Fibroblast of the aortic adventitia (primary cell): ENCODE data around the gene CSRP3. TPM values are rescaled to one million over a fixed set of nuclear protein-coding genes. Genes with fewer than 3 reads are reported as not detected.

Source experiments
- DNase-seq: peaks from one replicate; pipeline ENCODE4 v3.0.0-alpha.2; 2010; ENCODE audit warnings: low read depth
- H3K4me3 ChIP-seq: 2 replicates; pipeline ENCODE4 v1.5.1; 2011; ENCODE audit warnings: low read depth, mild to moderate bottlenecking, control low read depth, low read length, moderate library complexity
- total RNA-seq: library from RNA; depleted of rRNA; stranded (reverse); fragments of >200 nt; gene quantifications from 2 replicates; pipeline ENCODE4 v1.2.3, GENCODE V29; 2012; ENCODE audit warnings: low replicate concordance
- TF ChIP-seq, protein P1 (sequence below): IDR thresholded peaks from 2 replicates; pipeline ENCODE4 v1.5.1; 2011; ENCODE audit warnings: mild to moderate bottlenecking, low read length, control low read depth, inconsistent platforms; ENCODE audit not compliant: insufficient read depth

The CSRP3 gene
- total RNA-seq, 1 donor = 0.27 TPM

DNA sequence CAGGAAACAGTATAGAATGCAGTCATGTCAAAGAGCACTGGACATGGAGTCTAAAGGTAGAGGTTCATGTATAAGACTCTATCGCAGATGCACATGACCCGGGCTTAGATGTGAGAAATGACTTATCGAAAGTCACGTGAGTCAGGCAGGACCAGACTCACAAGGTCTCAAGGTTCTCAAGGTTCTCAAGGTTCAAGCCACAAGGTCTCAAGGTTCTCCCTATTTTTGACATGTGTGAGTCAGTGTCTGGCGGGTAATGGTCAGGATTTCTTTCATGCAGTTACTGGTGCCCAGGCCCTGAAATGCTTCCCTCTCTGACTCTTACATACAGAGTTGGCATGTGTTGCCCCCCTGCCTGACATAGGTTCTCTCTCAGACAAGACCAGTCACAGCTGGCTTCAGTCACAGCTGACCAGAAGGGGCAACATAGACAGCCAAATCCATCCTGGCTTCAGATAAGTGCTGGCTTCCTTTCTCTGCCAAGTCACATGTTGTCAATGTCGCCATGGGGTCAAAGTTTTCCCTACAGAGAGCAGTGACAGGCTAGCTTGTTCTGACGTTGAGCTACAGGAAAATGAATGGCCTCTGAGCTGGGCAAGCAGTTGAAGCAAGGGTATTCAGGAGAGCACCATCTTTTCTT, 10.1 kb downstream of the CSRP3 start:
- DNase-seq = no peak
- no peak overlapping the region for H3K4me3 ChIP-seq
- TF ChIP-seq, protein P1, sequence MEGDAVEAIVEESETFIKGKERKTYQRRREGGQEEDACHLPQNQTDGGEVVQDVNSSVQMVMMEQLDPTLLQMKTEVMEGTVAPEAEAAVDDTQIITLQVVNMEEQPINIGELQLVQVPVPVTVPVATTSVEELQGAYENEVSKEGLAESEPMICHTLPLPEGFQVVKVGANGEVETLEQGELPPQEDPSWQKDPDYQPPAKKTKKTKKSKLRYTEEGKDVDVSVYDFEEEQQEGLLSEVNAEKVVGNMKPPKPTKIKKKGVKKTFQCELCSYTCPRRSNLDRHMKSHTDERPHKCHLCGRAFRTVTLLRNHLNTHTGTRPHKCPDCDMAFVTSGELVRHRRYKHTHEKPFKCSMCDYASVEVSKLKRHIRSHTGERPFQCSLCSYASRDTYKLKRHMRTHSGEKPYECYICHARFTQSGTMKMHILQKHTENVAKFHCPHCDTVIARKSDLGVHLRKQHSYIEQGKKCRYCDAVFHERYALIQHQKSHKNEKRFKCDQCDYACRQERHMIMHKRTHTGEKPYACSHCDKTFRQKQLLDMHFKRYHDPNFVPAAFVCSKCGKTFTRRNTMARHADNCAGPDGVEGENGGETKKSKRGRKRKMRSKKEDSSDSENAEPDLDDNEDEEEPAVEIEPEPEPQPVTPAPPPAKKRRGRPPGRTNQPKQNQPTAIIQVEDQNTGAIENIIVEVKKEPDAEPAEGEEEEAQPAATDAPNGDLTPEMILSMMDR = no peak

DNA sequence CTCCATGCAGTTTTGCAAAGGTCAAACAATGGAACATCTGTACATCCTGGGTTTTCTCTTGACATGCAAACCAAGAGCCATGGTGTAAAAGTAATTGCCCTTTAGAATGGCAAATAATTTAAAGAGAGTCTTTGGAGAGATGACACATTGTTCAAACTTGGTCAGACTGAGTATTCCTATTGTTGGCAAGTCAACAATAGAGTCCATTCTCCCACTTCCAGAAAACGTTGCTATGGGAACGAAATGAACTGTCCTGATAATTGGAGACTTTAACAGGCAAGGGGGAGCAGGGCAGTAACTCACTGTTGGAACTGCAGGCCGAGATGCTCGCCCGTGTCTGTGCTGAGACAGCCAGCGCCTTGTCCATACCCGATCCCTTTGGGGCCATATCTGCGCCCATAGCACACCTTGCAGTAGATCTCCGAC, 13.9 kb downstream of the CSRP3 start:
- TF ChIP-seq, protein P1 = no peak
- DNase-seq = no peak
- no peak overlapping the region for H3K4me3 ChIP-seq

DNA sequence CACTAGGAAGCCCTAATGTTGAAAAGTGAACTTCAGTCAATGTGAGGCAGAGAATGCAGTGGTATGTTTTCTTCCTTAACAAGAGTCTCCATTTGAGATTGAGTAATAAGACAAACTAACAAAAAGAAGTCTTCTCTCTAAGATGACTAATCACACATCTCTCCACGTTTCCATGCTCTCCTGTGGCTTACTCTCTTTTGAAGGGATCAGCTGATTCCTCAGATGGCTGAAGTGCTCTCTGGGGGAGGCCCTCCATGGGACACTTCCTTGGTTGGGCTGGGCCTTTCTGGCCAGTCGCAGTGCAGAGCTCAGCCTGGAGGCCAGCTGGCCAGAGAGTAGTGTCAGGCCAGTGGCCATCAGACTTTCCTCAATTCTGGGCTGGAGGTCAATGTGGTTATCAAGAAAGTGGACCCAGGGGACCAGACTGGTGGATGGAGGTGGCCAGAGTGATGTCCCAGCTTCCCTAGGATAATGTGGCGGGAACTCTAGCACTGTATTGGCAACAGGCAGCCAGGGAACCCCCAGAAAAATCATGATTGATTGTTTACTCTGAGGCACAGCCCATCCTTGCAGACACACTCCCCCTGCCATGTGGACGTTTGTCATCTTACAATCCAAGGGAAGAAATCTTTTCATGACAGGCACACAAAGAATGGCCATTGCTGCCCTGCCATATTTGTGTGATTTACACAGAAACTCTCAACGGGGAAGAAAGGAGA, 14.5 kb downstream of the CSRP3 start:
- peak; percentile 37 for DNase-seq
- H3K4me3 ChIP-seq = no peak overlapping the region

DNA sequence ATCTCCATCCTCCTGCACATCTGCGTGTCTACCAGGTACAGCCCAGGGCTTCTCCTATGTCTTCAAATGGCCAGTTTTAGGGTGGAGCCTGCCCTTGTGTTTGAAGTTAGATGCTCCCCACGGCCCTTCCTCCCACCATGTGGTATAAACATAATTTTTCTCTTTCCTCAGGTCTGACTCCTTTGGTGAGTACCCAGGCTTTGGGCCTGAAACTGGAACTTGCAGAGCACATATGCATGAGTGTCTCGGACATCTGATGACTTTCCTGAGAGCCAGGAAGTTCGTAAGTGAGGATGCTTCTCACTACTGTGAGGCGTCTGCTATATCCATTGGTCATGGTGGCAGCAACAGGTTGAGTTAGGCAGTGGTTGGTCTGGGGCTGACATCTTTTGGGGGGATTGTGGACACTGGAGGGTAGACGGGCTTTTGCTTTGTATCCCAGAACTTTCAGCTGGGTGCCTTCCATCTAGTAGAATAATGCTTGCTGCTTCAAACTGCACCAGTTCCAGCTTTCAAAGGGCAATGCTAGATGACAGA, 16.2 kb downstream of the CSRP3 start:
- no peak for DNase-seq
- TF ChIP-seq, protein P1 = no peak
- no peak overlapping the region for H3K4me3 ChIP-seq

More for the DNA sequence above, 14.5 kb downstream of the CSRP3 start:
- TF ChIP-seq, protein P1 = no peak

DNA sequence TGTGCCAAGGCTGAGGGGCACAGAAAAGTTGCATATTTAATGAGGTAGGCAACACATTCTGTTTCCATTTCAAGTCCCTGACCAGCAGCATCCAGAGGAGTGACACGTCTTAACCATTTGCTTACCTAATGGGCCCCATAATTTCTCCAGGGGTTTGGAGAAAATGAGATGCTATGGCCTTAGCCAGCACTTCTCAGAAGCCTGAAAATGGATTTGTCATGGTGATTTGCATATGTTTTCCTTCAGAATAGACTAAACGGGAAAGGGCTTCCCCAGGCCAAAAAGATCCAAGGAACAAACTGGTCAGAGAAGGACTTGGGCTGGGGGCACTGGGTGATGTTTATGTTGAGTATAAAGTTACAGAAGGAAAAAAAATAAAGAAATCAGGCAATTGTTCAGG, 16.7 kb downstream of the CSRP3 start:
- H3K4me3 ChIP-seq = no peak overlapping the region
- TF ChIP-seq, protein P1 = no peak
- no peak for DNase-seq

DNA sequence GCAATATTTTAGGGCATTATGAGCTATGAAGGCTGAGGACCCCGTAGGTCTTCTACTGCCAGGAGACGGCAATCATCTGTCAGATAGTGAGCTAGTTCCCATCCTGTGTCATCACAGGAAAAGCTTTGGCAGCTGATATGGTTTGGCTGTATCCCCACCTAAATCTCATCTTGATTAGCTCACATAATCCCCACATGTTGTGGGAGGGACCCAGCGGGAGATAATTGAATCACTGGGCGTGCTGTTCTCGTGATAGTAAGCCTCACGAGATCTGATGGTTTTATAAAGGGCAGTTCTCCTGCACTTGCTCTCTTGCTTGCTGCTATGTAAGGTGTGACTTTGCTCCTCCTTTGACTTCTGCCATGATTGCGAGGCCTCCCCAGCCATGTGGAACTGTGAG, 18.1 kb downstream of the CSRP3 start:
- TF ChIP-seq, protein P1 = no peak
- no peak for DNase-seq
- H3K4me3 ChIP-seq = no peak overlapping the region
